ENCODE measurements around the gene RPL28.

RPL28 gene

DNA sequence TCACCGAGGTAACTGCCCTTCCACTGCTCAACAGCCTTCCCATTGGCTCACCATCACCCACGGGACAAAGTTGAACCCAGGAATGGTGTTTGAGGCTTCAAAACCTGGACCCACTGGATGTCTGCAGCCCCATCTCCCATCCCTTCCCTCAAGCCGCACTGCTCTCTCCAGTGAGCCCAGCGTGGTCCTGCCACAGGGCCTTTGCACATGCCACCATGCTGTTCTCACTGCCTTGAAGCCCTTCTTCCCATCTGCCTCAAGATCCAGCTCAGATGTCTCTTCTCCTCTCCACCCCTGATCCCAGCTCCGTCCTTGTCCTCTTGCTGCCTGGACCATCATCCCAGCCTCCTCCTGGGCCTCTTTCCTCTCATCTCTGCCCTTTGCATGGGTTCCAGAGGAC lies 53.3 kb downstream of the RPL28 start:
- H3K4me3 ChIP-seq (ENCODE audit: control insufficient read depth, low read depth, low read length) = no peak overlapping the region
- TF ChIP-seq, protein P1, sequence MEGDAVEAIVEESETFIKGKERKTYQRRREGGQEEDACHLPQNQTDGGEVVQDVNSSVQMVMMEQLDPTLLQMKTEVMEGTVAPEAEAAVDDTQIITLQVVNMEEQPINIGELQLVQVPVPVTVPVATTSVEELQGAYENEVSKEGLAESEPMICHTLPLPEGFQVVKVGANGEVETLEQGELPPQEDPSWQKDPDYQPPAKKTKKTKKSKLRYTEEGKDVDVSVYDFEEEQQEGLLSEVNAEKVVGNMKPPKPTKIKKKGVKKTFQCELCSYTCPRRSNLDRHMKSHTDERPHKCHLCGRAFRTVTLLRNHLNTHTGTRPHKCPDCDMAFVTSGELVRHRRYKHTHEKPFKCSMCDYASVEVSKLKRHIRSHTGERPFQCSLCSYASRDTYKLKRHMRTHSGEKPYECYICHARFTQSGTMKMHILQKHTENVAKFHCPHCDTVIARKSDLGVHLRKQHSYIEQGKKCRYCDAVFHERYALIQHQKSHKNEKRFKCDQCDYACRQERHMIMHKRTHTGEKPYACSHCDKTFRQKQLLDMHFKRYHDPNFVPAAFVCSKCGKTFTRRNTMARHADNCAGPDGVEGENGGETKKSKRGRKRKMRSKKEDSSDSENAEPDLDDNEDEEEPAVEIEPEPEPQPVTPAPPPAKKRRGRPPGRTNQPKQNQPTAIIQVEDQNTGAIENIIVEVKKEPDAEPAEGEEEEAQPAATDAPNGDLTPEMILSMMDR (IDR thresholded peaks at IDR 0.05; ENCODE audit: control insufficient read depth, insufficient read depth, low read depth, low read length, missing control alignments) = no peak
- no peak for DNase-seq (ENCODE audit: low read depth)

DNA sequence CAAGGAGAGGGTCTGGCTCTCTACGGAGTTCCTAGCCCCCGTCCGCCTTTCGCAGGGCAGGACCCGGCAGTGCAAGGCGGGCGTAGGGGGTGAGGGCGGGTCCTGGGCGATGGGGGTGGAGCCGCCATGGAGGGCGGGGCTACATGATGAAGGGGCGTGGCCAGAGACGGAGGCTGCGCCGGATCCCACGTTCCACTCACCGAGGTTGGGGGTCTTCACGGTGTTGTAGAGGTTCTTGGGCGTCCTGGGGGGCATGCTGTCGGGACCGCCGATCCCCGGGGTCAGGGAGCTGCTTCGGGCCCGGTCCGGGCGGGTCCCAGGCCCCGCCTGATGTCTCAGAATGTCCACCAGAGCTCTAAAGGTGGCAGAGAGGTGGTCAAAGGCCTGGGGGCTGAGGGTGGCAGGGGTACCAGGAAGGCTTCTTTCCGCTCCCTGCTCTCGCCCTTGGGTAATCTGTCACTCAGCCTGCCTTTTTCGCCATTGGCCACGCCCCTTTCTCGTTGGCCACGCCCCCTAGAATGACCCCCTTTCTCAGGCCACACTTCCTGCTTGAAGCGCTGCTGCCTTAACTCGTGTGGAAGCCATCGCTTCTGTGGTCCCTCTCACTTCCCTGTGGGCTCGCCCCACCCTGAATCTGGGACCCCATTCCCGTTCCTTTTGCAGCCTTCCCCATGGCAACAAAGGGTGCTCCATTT lies 54.8 kb downstream of the RPL28 start:
- TF ChIP-seq, protein P1 (IDR thresholded peaks at IDR 0.05; ENCODE audit: control insufficient read depth, insufficient read depth, low read depth, low read length, missing control alignments) = no peak
- DNase-seq (ENCODE audit: low read depth) = no peak
- H3K4me3 ChIP-seq (ENCODE audit: control insufficient read depth, low read depth, low read length) = no peak overlapping the region

DNA sequence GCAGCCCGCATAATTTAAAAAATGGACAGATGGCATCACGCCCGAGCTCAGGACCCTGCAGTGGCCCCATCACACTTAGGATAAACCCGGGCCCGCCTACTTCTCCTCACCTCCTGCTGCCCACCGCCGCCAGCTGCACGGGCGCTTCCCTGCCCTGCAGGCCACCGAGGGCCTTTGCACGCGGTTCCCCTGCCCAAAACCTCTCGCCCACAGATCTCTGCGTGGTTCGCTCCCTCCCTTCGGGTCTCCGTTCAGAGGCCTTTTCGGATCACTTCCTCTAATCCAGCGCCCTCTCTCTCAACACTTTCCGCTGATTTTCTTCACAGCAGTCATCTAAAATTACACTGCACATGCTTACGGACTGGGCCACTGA lies 55.6 kb downstream of the RPL28 start:
- TF ChIP-seq, protein P1 (IDR thresholded peaks at IDR 0.05; ENCODE audit: control insufficient read depth, insufficient read depth, low read depth, low read length, missing control alignments) = no peak
- H3K4me3 ChIP-seq (ENCODE audit: control insufficient read depth, low read depth, low read length) = no peak overlapping the region
- no peak for DNase-seq (ENCODE audit: low read depth)

DNA sequence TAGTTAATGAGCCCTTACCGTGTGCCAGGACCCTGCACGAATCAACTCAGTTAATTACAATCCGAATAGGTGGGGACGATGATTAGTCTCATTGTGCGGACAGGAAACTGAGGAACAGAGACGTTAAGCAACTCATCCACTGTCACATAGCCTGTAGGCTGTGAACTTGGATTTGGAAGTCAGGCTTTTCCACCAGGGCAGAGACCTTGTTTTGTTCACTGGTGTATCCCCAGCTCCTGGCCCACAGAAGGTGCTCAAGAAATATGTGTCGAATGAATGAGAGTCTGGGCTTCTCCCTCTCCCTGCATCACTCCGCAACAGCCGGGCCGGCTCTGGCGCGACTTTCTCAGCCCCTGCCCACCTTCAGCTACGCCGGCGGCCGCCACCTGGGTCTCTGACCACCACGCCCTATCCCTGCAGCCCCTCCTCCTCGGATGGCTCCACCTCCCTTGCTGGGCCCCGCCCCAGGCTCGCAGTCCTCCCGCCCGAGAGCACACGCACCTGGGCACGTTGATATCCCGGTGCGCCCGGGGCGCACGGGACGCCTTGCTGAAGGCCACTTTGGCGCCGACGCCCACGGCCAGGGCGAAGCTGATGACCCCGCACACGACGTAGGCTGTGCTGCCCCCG lies 56.1 kb downstream of the RPL28 start:
- DNase-seq (ENCODE audit: low read depth) = no peak
- no peak overlapping the region for H3K4me3 ChIP-seq (ENCODE audit: control insufficient read depth, low read depth, low read length)
- TF ChIP-seq, protein P1 (IDR thresholded peaks at IDR 0.05; ENCODE audit: control insufficient read depth, insufficient read depth, low read depth, low read length, missing control alignments) = no peak

DNA sequence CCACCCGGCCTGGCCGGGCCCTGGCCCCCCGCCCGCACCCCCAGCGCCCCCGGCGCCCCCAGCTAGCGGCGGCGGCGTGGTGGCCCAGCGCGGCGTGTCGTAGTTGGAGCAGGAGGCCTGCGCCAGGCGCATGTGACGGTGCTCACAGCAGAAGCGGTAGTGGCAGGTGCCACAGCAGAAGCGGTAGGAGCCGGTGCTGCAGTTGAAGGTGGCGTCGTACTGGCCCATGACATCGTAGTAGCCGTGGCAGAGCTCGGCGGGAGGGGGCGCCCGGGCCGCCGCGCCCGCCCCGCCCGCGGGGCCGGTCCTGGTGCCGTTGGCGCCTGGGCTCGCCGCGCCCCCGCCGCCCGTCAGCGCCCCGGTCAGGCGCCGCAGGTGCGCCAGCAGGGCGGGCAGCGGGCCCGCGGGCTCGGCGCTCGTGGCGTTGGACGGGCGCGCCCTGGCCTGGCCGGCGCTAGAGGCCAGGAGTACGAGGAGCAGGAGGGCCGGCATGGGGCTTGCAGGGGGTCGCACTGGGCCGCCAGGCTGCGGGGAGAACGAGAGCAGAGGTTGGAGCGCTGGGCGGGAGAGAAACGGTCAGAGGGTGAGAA lies 56.7 kb downstream of the RPL28 start:
- no peak for DNase-seq (ENCODE audit: low read depth)
- TF ChIP-seq, protein P1 (IDR thresholded peaks at IDR 0.05; ENCODE audit: control insufficient read depth, insufficient read depth, low read depth, low read length, missing control alignments) = no peak
- no peak overlapping the region for H3K4me3 ChIP-seq (ENCODE audit: control insufficient read depth, low read depth, low read length)

DNA sequence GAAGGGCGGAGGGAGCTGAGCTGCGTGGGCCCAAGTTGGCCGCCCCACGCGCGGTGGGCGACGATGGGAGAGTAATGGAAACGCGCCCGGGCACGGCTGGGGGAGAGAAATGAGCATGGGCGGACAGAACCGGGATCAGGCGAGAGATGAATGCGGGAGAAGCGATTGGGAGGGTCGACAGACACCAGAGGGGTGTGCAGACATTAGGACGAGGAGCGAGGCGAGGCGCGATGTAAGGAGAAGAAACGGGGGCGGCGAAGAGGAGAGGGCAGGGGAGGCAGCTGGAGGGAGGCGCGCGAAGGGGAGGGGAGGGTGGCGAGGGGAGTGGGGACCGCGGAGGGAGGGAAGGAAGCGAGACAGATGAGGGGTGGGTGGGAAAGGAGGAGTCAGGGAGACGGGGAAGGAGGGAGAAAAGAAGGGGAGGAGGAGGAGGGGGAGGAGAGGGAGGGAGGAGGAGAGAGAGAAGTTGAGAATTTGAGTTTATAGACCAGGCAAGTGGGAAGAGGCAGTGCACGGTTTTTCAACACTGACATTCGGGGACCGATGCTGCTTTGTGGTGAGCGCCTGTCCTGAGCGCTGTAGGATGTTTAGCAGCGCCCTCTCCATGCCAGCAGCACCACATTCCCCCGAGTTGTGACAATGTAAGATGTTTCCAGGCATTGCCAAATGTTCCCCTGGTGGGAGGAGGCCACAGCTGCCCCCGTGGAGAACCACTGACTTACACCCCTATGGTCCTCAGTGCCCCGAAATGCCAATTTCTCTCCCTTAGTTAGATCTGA lies 57.5 kb downstream of the RPL28 start, which contains the start of gene SHISA7:
Gene SHISA7, minus strand, starts transcription at position 256 of the 779 bp plus-strand sequence. CDS start 437 bp downstream, outside the sequence.
- H3K4me3 ChIP-seq (ENCODE audit: control insufficient read depth, low read depth, low read length) = no peak within 1 kb of the TSS
- TF ChIP-seq, protein P1 (IDR thresholded peaks at IDR 0.05; ENCODE audit: control insufficient read depth, insufficient read depth, low read depth, low read length, missing control alignments) = no peak
- no peak for DNase-seq (ENCODE audit: low read depth)
